Breast epithelium (tissue), 4 donors: ENCODE data around the gene TMEM121. TPM values are rescaled to one million over a fixed set of nuclear protein-coding genes. Genes with fewer than 3 reads are reported as not detected.

Experiments used
- DNase-seq, 2 donors: peaks; one replicate each; pipeline ENCODE4 v3.0.0-alpha.2; 2019; ENCODE audit warnings: low spot score in 2 of 2
- H3K27ac ChIP-seq, 2 donors: fragments of 200-600 bp; sonication (generic) in 1 of 2; one replicate each; pipeline ENCODE4 v1.5.1; 2016 to 2019; ENCODE audit warnings: mild to moderate bottlenecking in 1 of 2
- H3K27me3 ChIP-seq, 2 donors: fragments of 200-600 bp; sonication (generic) in 1 of 2; one replicate each; pipeline versions ENCODE4 v1.5.1 to v1.6.0; 2017 to 2019; ENCODE audit warnings: control low read depth in 1 of 2, mild to moderate bottlenecking in 1 of 2
- H3K36me3 ChIP-seq: fragments of 200-600 bp; one replicate; pipeline ENCODE4 v1.5.1; 2019
- H3K4me1 ChIP-seq, 2 donors: fragments of 200-600 bp; sonication (generic); one replicate each; pipeline ENCODE4 v1.5.1; 2016 to 2019; ENCODE audit warnings: control low read depth in 1 of 2
- H3K4me3 ChIP-seq, 3 donors: fragments of 200-600 bp; sonication (generic); 1 replicate in 2 of 3; 2 replicates in 1 of 3; pipeline ENCODE4 v1.5.1; 2016 to 2019; ENCODE audit warnings: mild to moderate bottlenecking in 3 of 3, moderate library complexity in 2 of 3
- H3K9me3 ChIP-seq, 2 donors: fragments of 200-600 bp; sonication (generic) in 1 of 2; one replicate each; pipeline ENCODE4 v1.5.1; 2016 to 2019; ENCODE audit warnings: control low read depth in 1 of 2
- CTCF ChIP-seq, 3 donors: fragments of 450-650 bp; IDR thresholded peaks; one replicate each; pipeline ENCODE4 v1.5.1; 2016 to 2017; ENCODE audit warnings: antibody characterized with exemption in 3 of 3, mild to moderate bottlenecking in 3 of 3, moderate library complexity in 3 of 3
- POLR2A ChIP-seq: fragments of 450-650 bp; IDR thresholded peaks from one replicate; pipeline ENCODE4 v1.6.1; 2016; ENCODE audit warnings: antibody characterized with exemption, mild to moderate bottlenecking, moderate library complexity
- POLR2AphosphoS5 ChIP-seq, 3 donors: sonication (generic); formaldehyde crosslinking; IDR thresholded peaks; one replicate each; pipeline ENCODE4 v1.6.1; 2017; ENCODE audit warnings: antibody characterized with exemption in 3 of 3
- intact Hi-C: fragments of 100-400 bp; cut with DNase I; formaldehyde crosslinking; loops from one replicate; pipeline ENCODE4 v1.15.1; 2023; ENCODE audit warnings: low total_unique reads
- total RNA-seq, 3 donors: library from RNA; depleted of rRNA; stranded (reverse); fragments of >200 nt; gene quantifications; one replicate each; pipeline ENCODE4 v1.1.0, GENCODE V29; 2016

TMEM121 gene
- total RNA-seq, 3 donors from 2014 or later, result 2.4 to 9.2 (median 9.2) TPM

GRCh38 chr14:105496831-105497591 is 29.4 kb upstream of the TMEM121 start:
- no peak for DNase-seq
- H3K4me1 ChIP-seq, result peaks cover 3 to 13% of the 10 kb centered on the region in 2 donors
- no peak overlapping the region for H3K4me3 ChIP-seq
- no peaks in the 10 kb centered on the region for H3K27me3 ChIP-seq
- intact Hi-C loops, result no loop called here
- no peaks in the 10 kb centered on the region for H3K9me3 ChIP-seq
- no peaks in the 10 kb centered on the region for H3K36me3 ChIP-seq
- H3K27ac ChIP-seq, result no peak overlapping the region
- no peak for TF ChIP-seq POLR2A
- TF ChIP-seq CTCF (IDR thresholded peaks at IDR 0.05), result no peak
- no peak for TF ChIP-seq POLR2AphosphoS5 (IDR thresholded peaks at IDR 0.05)

- no peak for DNase-seq
- Histone ChIP-seq H3K27me3 (no peaks in the 10 kb centered on the region), H3K36me3 (no peaks in the 10 kb centered on the region), H3K4me3 (no peak overlapping the region), H3K9me3 (no peaks in the 10 kb centered on the region), H3K4me1 (peaks cover 3 to 13% of the 10 kb centered on the region in 2 donors), H3K27ac (no peak overlapping the region)
- TF ChIP-seq CTCF (IDR thresholded peaks at IDR 0.05) (no peak), POLR2A (no peak), POLR2AphosphoS5 (IDR thresholded peaks at IDR 0.05) (no peak)
- intact Hi-C loops, result no loop called here
These were observed 28.5 kb upstream of the TMEM121 start for GRCh38 chr14:105497671-105498429.

- Histone ChIP-seq H3K27me3 (no peaks in the 10 kb centered on the region), H3K27ac (peak overlapping the region; percentile 40 to 45)
These were observed 27.7 kb upstream of the TMEM121 start for GRCh38 chr14:105498430-105499255.

GRCh38 chr14:105499256-105500035 is 26.9 kb upstream of the TMEM121 start:
- intact Hi-C loops, result no loop called here
- H3K27me3 ChIP-seq, result no peaks in the 10 kb centered on the region
- H3K4me3 ChIP-seq, result no peak overlapping the region
- no peak for TF ChIP-seq POLR2A
- TF ChIP-seq POLR2AphosphoS5 (IDR thresholded peaks at IDR 0.05), result no peak
- TF ChIP-seq CTCF (IDR thresholded peaks at IDR 0.05), result no peak
- no peaks in the 10 kb centered on the region for H3K9me3 ChIP-seq
- no peak for DNase-seq
- peaks cover 3 to 13% of the 10 kb centered on the region in 2 donors for H3K4me1 ChIP-seq
- H3K36me3 ChIP-seq, result no peaks in the 10 kb centered on the region
- H3K27ac ChIP-seq, result peak overlapping the region; percentile 40 to 45

More at GRCh38 chr14:105498430-105499255, 27.7 kb upstream of the TMEM121 start:
- intact Hi-C loops, result no loop called here
- no peak overlapping the region for H3K4me3 ChIP-seq
- TF ChIP-seq CTCF (IDR thresholded peaks at IDR 0.05), result no peak
- TF ChIP-seq POLR2AphosphoS5 (IDR thresholded peaks at IDR 0.05), result no peak
- TF ChIP-seq POLR2A, result no peak
- peaks cover 3 to 13% of the 10 kb centered on the region in 2 donors for H3K4me1 ChIP-seq
- no peaks in the 10 kb centered on the region for H3K9me3 ChIP-seq
- DNase-seq, result no peak
- H3K36me3 ChIP-seq, result no peaks in the 10 kb centered on the region
